ENCODE data around the gene DDIT3. TPM values are rescaled to one million over a fixed set of nuclear protein-coding genes. Genes with fewer than 3 reads are reported as not detected.
"Not testable (repeated sequence)": the region's sequence is repeated elsewhere in the genome, so short reads cannot be mapped to it uniquely, and the experiment has no call there.

The DDIT3 gene
- total and polyA plus RNA-seq, 4 donors: 4.7 to 30.2 (median 16.2) TPM

DNA sequence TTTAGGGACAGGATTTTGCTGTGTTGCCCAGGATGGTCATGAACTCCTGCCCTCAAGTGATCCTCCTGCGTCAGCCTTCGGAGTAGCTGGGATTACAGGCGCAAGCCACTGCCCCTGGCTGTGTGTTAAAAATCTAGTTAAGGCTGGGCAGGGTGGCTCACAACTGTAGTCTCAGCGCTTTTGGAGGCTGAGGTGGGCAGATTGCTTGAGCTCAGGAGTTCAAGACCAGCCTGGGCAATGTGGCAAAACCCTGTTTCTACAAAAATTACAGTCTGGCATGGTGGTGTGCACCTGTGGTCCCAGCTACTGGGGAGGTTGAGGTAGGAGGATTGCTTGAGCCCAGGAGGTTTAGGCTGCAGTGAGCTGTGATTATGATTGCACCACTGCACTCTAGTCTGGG is 9.2 kb downstream of the DDIT3 start:
- H3K4me3 ChIP-seq (ENCODE audit: low read depth in 1 of 3, low read length in 3 of 3): no peak overlapping the region
- H3K4me1 ChIP-seq (ENCODE audit: control insufficient read depth in 4 of 4, insufficient read depth in 4 of 4, low read length in 3 of 4): no peaks in the 10 kb centered on the region
- no peak overlapping the region for H3K9ac ChIP-seq (ENCODE audit: low read depth in 1 of 2, low read length in 2 of 2)
- DNase-seq (ENCODE audit: low spot score): no peak
- H3K36me3 ChIP-seq (ENCODE audit: control insufficient read depth in 4 of 4, insufficient read depth in 3 of 4, low read depth in 1 of 4, low read length in 3 of 4): peaks cover 5 to 50% (median 38%) of the 10 kb centered on the region in 4 donors
- no peak overlapping the region for H3K27ac ChIP-seq (ENCODE audit: low read depth in 1 of 2, low read length in 2 of 2)
- WGBS: 96% methylated on average over 4 of the region's 4 CpGs
- no peaks in the 10 kb centered on the region for H3K9me3 ChIP-seq (ENCODE audit: control insufficient read depth in 4 of 4, low read length in 3 of 4)
- TF ChIP-seq, protein P1, sequence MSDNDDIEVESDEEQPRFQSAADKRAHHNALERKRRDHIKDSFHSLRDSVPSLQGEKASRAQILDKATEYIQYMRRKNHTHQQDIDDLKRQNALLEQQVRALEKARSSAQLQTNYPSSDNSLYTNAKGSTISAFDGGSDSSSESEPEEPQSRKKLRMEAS (IDR thresholded peaks at IDR 0.05): no peak
- TF ChIP-seq RAD21 (IDR thresholded peaks at IDR 0.05) (no peak), FOXA1 (IDR thresholded peaks at IDR 0.05) (no peak), RXRA (IDR thresholded peaks at IDR 0.05) (no peak)
- TF ChIP-seq, protein P2, sequence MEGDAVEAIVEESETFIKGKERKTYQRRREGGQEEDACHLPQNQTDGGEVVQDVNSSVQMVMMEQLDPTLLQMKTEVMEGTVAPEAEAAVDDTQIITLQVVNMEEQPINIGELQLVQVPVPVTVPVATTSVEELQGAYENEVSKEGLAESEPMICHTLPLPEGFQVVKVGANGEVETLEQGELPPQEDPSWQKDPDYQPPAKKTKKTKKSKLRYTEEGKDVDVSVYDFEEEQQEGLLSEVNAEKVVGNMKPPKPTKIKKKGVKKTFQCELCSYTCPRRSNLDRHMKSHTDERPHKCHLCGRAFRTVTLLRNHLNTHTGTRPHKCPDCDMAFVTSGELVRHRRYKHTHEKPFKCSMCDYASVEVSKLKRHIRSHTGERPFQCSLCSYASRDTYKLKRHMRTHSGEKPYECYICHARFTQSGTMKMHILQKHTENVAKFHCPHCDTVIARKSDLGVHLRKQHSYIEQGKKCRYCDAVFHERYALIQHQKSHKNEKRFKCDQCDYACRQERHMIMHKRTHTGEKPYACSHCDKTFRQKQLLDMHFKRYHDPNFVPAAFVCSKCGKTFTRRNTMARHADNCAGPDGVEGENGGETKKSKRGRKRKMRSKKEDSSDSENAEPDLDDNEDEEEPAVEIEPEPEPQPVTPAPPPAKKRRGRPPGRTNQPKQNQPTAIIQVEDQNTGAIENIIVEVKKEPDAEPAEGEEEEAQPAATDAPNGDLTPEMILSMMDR (IDR thresholded peaks at IDR 0.05; ENCODE audit: low read depth, low read length, missing input control): no peak
- TF ChIP-seq, protein P3, sequence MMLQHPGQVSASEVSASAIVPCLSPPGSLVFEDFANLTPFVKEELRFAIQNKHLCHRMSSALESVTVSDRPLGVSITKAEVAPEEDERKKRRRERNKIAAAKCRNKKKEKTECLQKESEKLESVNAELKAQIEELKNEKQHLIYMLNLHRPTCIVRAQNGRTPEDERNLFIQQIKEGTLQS (IDR thresholded peaks at IDR 0.05): no peak
- no peaks in the 10 kb centered on the region for H3K27me3 ChIP-seq (ENCODE audit: control insufficient read depth in 4 of 4, insufficient read depth in 4 of 4, low read length in 3 of 4)

DNA sequence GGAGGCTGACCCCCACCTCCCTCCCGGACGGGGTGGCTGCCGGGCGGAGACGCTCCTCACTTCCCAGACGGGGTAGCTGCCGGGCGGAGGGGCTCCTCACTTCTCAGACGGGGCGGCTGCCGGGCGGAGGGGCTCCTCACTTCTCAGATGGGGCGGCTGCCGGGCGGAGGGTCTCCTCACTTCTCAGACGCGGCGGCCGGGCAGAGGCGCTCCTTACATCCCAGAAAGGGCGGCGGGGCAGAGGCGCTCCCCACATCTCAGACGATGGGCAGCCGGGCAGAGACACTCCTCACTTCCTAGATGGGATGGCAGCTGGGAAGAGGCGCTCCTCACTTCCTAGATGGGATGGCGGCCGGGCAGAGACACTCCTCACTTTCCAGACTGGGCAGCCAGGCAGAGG is 12.5 kb downstream of the DDIT3 start:
- not testable (repeated sequence) for H3K4me1 ChIP-seq (ENCODE audit: control insufficient read depth in 4 of 4, insufficient read depth in 4 of 4, low read length in 3 of 4); H3K4me3 ChIP-seq (ENCODE audit: low read depth in 1 of 3, low read length in 3 of 3); H3K9me3 ChIP-seq (ENCODE audit: control insufficient read depth in 4 of 4, low read length in 3 of 4); H3K27ac ChIP-seq (ENCODE audit: low read depth in 1 of 2, low read length in 2 of 2); DNase-seq (ENCODE audit: low spot score); H3K27me3 ChIP-seq (ENCODE audit: control insufficient read depth in 4 of 4, insufficient read depth in 4 of 4, low read length in 3 of 4); H3K9ac ChIP-seq (ENCODE audit: low read depth in 1 of 2, low read length in 2 of 2)
- H3K36me3 ChIP-seq (ENCODE audit: control insufficient read depth in 4 of 4, insufficient read depth in 3 of 4, low read depth in 1 of 4, low read length in 3 of 4): peaks cover 11 to 51% (median 25%) of the 10 kb centered on the region in 4 donors
- WGBS: 98% methylated on average over 25 of the region's 28 CpGs

DNA sequence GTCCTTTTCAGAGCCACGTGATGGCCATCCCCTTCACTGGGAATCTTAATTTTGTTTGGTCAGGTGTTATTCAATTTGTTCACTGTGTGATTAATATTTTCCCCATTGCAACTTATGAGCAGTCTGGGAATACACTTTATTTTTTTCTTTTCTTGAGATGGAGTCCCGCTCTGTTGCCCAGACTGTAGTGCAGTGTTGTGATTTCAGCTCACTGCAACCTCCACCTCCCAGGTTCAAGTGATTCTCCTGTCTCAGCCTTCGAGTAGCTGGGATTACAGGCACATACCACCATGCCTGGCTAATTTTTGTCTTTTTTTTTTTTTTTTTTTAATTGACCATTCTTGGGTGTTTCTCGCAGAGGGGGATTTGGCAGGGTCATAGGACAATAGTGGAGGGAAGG is 13.8 kb downstream of the DDIT3 start:
- not testable (repeated sequence) for H3K4me1 ChIP-seq (ENCODE audit: control insufficient read depth in 4 of 4, insufficient read depth in 4 of 4, low read length in 3 of 4); H3K9ac ChIP-seq (ENCODE audit: low read depth in 1 of 2, low read length in 2 of 2); H3K4me3 ChIP-seq (ENCODE audit: low read depth in 1 of 3, low read length in 3 of 3); H3K27ac ChIP-seq (ENCODE audit: low read depth in 1 of 2, low read length in 2 of 2); H3K27me3 ChIP-seq (ENCODE audit: control insufficient read depth in 4 of 4, insufficient read depth in 4 of 4, low read length in 3 of 4); H3K9me3 ChIP-seq (ENCODE audit: control insufficient read depth in 4 of 4, low read length in 3 of 4); DNase-seq (ENCODE audit: low spot score)
- peaks cover 8 to 47% (median 19%) of the 10 kb centered on the region in 4 donors for H3K36me3 ChIP-seq (ENCODE audit: control insufficient read depth in 4 of 4, insufficient read depth in 3 of 4, low read depth in 1 of 4, low read length in 3 of 4)
- 95% methylated on average over 4 of the region's 4 CpGs for WGBS

DNA sequence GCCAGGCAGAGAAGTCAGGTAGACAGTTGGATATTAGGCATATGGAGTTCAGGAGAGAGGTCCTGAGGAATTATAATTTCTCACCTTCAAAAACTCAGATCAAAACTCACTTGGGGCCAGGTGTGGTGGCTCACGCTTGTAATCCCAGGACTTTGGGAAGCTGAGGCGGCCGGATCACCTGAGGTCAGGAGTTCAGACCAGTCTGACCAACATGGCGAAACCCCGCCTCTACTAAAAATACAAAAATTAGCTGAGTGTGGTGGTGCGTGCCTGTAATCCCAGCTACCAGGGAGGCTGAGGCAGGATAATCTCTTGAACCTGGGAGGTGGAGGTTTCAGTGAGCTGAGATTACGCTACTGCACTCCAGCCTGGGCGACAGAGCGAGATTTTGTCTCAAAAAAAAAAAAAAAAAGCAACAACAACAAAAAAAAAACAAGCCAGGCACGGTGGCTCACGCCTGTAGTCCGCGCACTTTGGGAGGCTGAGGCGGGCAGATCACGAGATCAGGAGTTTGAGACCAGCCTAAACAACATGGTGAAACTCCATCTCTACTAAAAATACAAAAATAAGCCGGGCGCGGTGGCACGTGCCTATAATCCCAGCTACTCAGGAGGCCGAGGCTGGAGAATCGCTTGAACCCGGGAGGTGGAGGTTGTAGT is 17.9 kb downstream of the DDIT3 start:
- H3K4me3 ChIP-seq (ENCODE audit: low read depth in 1 of 3, low read length in 3 of 3); H3K27ac ChIP-seq (ENCODE audit: low read depth in 1 of 2, low read length in 2 of 2); H3K4me1 ChIP-seq (ENCODE audit: control insufficient read depth in 4 of 4, insufficient read depth in 4 of 4, low read length in 3 of 4); H3K27me3 ChIP-seq (ENCODE audit: control insufficient read depth in 4 of 4, insufficient read depth in 4 of 4, low read length in 3 of 4); H3K9me3 ChIP-seq (ENCODE audit: control insufficient read depth in 4 of 4, low read length in 3 of 4); H3K9ac ChIP-seq (ENCODE audit: low read depth in 1 of 2, low read length in 2 of 2); DNase-seq (ENCODE audit: low spot score): not testable (repeated sequence)
- WGBS: 98% methylated on average over 22 of the region's 22 CpGs
- peaks cover 17 to 72% (median 43%) of the 10 kb centered on the region in 4 donors for H3K36me3 ChIP-seq (ENCODE audit: control insufficient read depth in 4 of 4, insufficient read depth in 3 of 4, low read depth in 1 of 4, low read length in 3 of 4)
